ENCODE measurements around the gene HOXC6. TPM values are rescaled to one million over a fixed set of nuclear protein-coding genes. Genes with fewer than 3 reads are reported as not detected.

Gene HOXC6
- total RNA-seq, 2 experiments from 2014 or later: not detected

- CTCF ChIA-PET: interaction anchor here (1.4 kb wide), 1 partner anchor 162 kb away, joined by 3 read pairs; no protein-coding TSS in a partner anchor
Measured at GRCh38 chr12:54045868-54046521, 17.8 kb downstream of the HOXC6 start.

GRCh38 chr12:54046809-54047159, 18.5 kb downstream of the HOXC6 start:
- no peak overlapping the region for H3K27ac ChIP-seq (ENCODE audit: low read depth in 1 of 2, low read length in 2 of 2)
- no peaks in the 10 kb centered on the region for H3K36me3 ChIP-seq (ENCODE audit: insufficient read depth, low read length)
- no peak for TF ChIP-seq CTCF (IDR thresholded peaks at IDR 0.05)
- ATAC-seq (ENCODE audit: poor library complexity): no peak
- no peak overlapping the region for H3K4me3 Mint-ChIP-seq
- peaks cover 26% of the 10 kb centered on the region for H3K4me1 ChIP-seq (ENCODE audit: insufficient read depth, low read length)
- H3K9me3 Mint-ChIP-seq: no peaks in the 10 kb centered on the region
- peaks cover 0 to 23% of the 10 kb centered on the region in 2 experiments for H3K9me3 ChIP-seq (ENCODE audit: control insufficient read depth in 1 of 2, insufficient read depth in 1 of 2, low read length in 2 of 2)
- ChIA-PET CTCF (no interaction called here), POLR2A (no interaction called here)
- intact Hi-C loops (cut with DNase I, micrococcal nuclease): loop anchor here in 1 of 2 experiments (5.0 kb wide), 1 partner anchor 84 kb away; no protein-coding TSS in a partner anchor
- H3K4me1 Mint-ChIP-seq (ENCODE audit: low read depth): peaks cover 30% of the 10 kb centered on the region
- peaks cover 88 to 96% of the 10 kb centered on the region in 2 experiments for H3K27me3 ChIP-seq (ENCODE audit: control insufficient read depth in 1 of 2, insufficient read depth in 2 of 2, low read length in 2 of 2)
- H3K4me3 ChIP-seq (ENCODE audit: low read length): no peak overlapping the region
- peaks cover 100% of the 10 kb centered on the region for H3K27me3 Mint-ChIP-seq
- no peak for DNase-seq
- H3K27ac Mint-ChIP-seq: no peak overlapping the region
- no peaks in the 10 kb centered on the region for H3K36me3 Mint-ChIP-seq (ENCODE audit: low read depth)

More at GRCh38 chr12:54045868-54046521, 17.8 kb downstream of the HOXC6 start:
- Mint-ChIP-seq H3K9me3 (no peaks in the 10 kb centered on the region), H3K27ac (no peak overlapping the region), H3K4me1 (ENCODE audit: low read depth) (peaks cover 24% of the 10 kb centered on the region), H3K4me3 (no peak overlapping the region), H3K27me3 (peaks cover 99% of the 10 kb centered on the region), H3K36me3 (ENCODE audit: low read depth) (no peaks in the 10 kb centered on the region)
- intact Hi-C loops (cut with DNase I, micrococcal nuclease): loop anchor here in 1 of 2 experiments (5.0 kb wide), 1 partner anchor 84 kb away; no protein-coding TSS in a partner anchor
- no peaks in the 10 kb centered on the region for H3K36me3 ChIP-seq (ENCODE audit: insufficient read depth, low read length)
- POLR2A ChIA-PET: interaction anchor here (1.1 to 1.6 kb wide), 2 partner anchors 8 to 39 kb away, joined by 3 to 4 read pairs; partner anchors contain the start of gene HOXC4
- peaks cover 19% of the 10 kb centered on the region for H3K4me1 ChIP-seq (ENCODE audit: insufficient read depth, low read length)
- no peak overlapping the region for H3K27ac ChIP-seq (ENCODE audit: low read depth in 1 of 2, low read length in 2 of 2)
- peaks cover 86 to 95% of the 10 kb centered on the region in 2 experiments for H3K27me3 ChIP-seq (ENCODE audit: control insufficient read depth in 1 of 2, insufficient read depth in 2 of 2, low read length in 2 of 2)
- no peak for TF ChIP-seq CTCF (IDR thresholded peaks at IDR 0.05)
- peaks cover 0 to 19% of the 10 kb centered on the region in 2 experiments for H3K9me3 ChIP-seq (ENCODE audit: control insufficient read depth in 1 of 2, insufficient read depth in 1 of 2, low read length in 2 of 2)
- DNase-seq (no peak), ATAC-seq (ENCODE audit: poor library complexity) (no peak)
- H3K4me3 ChIP-seq (ENCODE audit: low read length): no peak overlapping the region

- Histone ChIP-seq H3K9me3 (ENCODE audit: control insufficient read depth in 1 of 2, insufficient read depth in 1 of 2, low read length in 2 of 2) (peaks cover 0 to 23% of the 10 kb centered on the region in 2 experiments), H3K4me3 (ENCODE audit: low read length) (no peak overlapping the region), H3K27me3 (ENCODE audit: control insufficient read depth in 1 of 2, insufficient read depth in 2 of 2, low read length in 2 of 2) (peaks cover 91 to 97% of the 10 kb centered on the region in 2 experiments), H3K4me1 (ENCODE audit: insufficient read depth, low read length) (peaks cover 32% of the 10 kb centered on the region), H3K27ac (ENCODE audit: low read depth in 1 of 2, low read length in 2 of 2) (no peak overlapping the region), H3K36me3 (ENCODE audit: insufficient read depth, low read length) (no peaks in the 10 kb centered on the region)
- peak overlapping the region; percentile 59 for H3K4me3 Mint-ChIP-seq
- H3K27ac Mint-ChIP-seq: no peak overlapping the region
- intact Hi-C loops (cut with DNase I, micrococcal nuclease): loop anchor here in 1 of 2 experiments (5.0 kb wide), 1 partner anchor 85 kb away; no protein-coding TSS in a partner anchor
- H3K9me3 Mint-ChIP-seq: no peaks in the 10 kb centered on the region
- peaks cover 36% of the 10 kb centered on the region for H3K4me1 Mint-ChIP-seq (ENCODE audit: low read depth)
- peaks cover 100% of the 10 kb centered on the region for H3K27me3 Mint-ChIP-seq
- no peak for TF ChIP-seq CTCF (IDR thresholded peaks at IDR 0.05)
- CTCF ChIA-PET: interaction anchor here (0.5 kb wide), 1 partner anchor 852 kb away, joined by 4 read pairs; no protein-coding TSS in a partner anchor
- POLR2A ChIA-PET: no interaction called here
- no peak for DNase-seq
- no peak for ATAC-seq (ENCODE audit: poor library complexity)
- H3K36me3 Mint-ChIP-seq (ENCODE audit: low read depth): no peaks in the 10 kb centered on the region
Measured at GRCh38 chr12:54047160-54047963, 19.1 kb downstream of the HOXC6 start.

All from CD4-positive, alpha-beta T cell (primary cell).